GM18867 (cell line): ENCODE measurements around the gene ZDHHC24.

Experiments used
- ATAC-seq: cut with Tn5 transposase; IDR thresholded peaks from one replicate; pipeline ENCODE4 v1.9.1; 2021; ENCODE audit warnings: mild to moderate bottlenecking, moderate library complexity; ENCODE audit not compliant: unreplicated experiment

Gene ZDHHC24

DNA sequence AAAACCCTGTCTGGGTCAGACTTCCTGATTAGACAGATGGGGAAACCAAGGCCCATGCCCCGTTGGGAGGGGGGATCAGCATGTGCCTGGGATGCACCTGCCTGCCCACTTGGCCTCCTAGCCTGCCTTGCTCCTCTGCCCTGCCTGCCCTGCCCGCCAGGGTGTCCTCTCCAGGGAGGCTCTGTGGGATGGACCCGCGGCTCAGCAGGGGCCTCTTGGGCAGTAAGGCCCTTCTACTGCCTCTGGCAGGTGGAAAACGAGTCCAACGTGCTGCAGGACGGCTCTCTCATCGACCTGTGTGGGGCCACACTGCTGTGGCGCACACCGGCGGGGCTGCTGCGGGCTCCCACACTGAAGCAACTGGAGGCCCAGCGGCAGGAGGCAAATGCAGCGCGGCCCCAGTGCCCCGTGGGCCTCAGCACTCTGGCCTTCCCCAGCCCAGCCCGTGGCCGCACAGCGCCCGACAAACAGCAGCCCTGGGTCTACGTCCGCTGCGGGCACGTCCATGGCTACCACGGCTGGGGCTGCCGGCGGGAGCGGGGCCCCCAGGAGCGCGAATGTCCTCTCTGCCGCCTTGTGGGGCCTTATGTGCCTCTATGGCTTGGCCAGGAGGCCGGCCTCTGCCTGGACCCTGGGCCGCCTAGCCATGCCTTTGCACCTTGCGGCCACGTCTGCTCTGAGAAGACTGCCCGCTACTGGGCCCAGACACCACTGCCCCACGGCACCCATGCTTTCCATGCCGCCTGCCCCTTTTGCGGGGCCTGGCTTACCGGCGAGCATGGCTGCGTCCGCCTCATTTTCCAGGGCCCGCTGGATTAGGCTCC is 70.3 kb downstream of the ZDHHC24 start:
- no peak for ATAC-seq

DNA sequence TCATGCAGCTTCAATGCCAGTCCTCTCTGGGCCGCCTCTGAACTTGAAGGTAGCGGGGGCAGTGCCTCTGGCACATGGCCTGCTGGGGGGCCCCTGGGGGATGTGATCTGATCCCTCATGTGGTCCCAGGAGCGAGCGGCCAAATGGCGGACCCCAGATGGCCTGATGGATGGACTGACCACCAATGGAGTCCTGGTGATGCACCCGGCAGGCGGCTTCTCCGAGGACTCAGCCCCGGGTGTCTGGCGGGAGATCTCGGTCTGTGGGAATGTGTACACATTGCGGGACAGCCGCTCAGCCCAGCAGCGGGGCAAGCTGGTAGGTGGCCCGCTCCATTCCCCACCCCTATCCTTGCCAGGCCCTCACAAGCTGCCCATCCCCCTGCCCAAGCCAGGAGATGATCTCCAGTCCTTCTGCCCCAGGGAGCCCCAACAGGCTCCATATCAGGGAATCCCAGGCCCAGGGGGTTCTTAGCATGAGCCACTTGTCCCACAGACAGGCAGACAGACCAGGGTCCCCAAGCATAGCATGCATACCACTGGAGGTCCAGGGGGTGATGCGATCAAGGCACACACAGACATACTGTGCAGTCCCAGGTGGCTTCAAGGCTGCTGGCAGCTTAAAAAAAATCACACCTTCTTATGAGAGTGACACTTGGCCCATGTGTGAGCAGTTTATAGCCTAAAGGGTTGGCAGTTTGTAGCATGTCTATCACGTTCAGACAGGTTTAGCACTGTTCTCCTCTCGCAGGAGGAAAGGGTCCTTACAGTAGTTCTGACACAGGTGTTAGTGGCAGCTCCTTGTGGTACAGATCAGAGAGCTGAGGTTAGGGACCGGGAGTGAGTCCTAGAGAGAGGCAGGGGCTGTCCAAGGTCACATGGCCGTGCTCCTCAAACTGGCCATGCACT is 72.0 kb downstream of the ZDHHC24 start:
- ATAC-seq: no peak

DNA sequence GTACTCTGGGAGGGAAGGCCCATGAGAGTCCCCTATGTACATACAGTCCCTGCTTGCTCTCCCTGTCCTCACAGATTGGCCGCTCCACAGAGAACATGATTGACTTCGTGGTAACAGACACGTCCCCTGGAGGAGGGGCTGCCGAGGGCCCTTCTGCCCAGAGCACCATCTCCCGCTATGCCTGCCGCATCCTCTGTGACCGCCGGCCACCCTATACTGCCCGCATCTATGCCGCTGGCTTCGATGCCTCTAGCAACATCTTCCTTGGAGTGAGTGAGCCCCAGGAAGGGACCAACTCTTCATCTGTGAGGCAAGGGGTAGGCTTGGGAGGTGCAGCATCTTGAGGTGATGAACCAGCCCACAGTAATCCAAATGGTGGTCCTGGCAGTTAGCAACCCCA is 72.7 kb downstream of the ZDHHC24 start:
- no peak for ATAC-seq

DNA sequence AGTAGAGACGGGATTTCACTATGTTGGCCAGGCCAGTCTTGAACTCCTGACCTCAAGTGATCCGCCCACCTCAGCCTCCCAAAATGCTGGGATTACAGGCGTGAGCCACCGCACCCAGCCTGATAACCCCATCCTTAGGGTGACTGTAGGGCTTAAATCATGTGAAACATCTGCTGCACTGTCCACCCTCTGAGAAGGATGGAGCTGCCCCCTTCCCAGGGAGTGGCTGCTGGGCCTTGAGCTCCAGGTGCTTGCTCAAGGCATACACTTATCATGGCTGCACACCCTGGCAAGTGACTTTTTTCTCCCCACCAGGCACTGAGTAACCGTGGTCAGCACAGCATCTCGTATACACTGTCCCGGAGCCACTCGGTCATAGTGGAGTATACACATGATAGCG is 73.8 kb downstream of the ZDHHC24 start:
- ATAC-seq: no peak

DNA sequence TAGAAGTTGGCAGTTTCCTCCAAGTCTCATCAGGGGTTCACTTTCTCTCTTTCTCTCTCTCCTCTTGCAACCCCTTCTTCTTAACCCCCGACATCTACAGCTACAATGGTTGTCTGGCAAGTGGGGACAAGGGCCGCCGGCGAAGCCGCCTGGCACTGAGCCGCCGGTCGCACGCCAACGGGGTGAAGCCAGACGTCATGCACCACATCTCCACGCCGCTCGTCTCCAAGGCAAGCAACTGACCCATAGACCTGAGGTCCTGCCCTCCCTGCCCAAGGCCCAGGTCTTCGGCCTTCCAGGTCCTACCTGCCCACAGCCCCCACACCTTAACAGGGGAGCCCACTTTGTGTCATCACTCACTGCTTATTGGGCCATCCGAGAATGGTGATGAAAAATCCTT is 74.7 kb downstream of the ZDHHC24 start:
- ATAC-seq: no peak
